ENCODE data around the gene TBCD. TPM values are rescaled to one million over a fixed set of nuclear protein-coding genes. Genes with fewer than 3 reads are reported as not detected.

The TBCD gene
- total RNA-seq, 1 donor from 2014 or later: 122 TPM

GRCh38 chr17:82865774-82866395 lies 114.0 kb downstream of the TBCD start:
- Mint-ChIP-seq H3K27me3 (no peaks in the 10 kb centered on the region), H3K27ac (peak overlapping the region; percentile 56), H3K4me1 (peaks cover 64% of the 10 kb centered on the region), H3K9me3 (no peaks in the 10 kb centered on the region), H3K36me3 (ENCODE audit: low read depth) (peaks cover 29% of the 10 kb centered on the region), H3K4me3 (peak overlapping the region; percentile 66)
- no peak for DNase-seq
- intact Hi-C loops (cut with micrococcal nuclease): loop anchor here (2.0 to 10.0 kb wide), 2 partner anchors 19 to 81 kb away; no protein-coding TSS in a partner anchor

- DNase-seq: no peak
- Mint-ChIP-seq H3K4me3 (no peak overlapping the region), H3K27me3 (no peaks in the 10 kb centered on the region), H3K4me1 (peaks cover 62% of the 10 kb centered on the region), H3K9me3 (no peaks in the 10 kb centered on the region), H3K27ac (peak overlapping the region; percentile 53), H3K36me3 (ENCODE audit: low read depth) (peaks cover 28% of the 10 kb centered on the region)
- intact Hi-C loops (cut with micrococcal nuclease): loop anchor here (10.0 kb wide), 1 partner anchor 82 kb away; no protein-coding TSS in a partner anchor
Measured at GRCh38 chr17:82866590-82867191, 114.8 kb downstream of the TBCD start.

- Mint-ChIP-seq H3K36me3 (ENCODE audit: low read depth) (peaks cover 30% of the 10 kb centered on the region), H3K27ac (no peak overlapping the region), H3K4me1 (peaks cover 57% of the 10 kb centered on the region), H3K27me3 (no peaks in the 10 kb centered on the region), H3K4me3 (no peak overlapping the region), H3K9me3 (no peaks in the 10 kb centered on the region)
- intact Hi-C loops (cut with micrococcal nuclease): loop anchor here (10.0 kb wide), 1 partner anchor 83 kb away; no protein-coding TSS in a partner anchor
- no peak for DNase-seq
Measured at GRCh38 chr17:82867763-82868325, 116.0 kb downstream of the TBCD start.

GRCh38 chr17:82868715-82869131 lies 116.9 kb downstream of the TBCD start:
- intact Hi-C loops (cut with micrococcal nuclease): loop anchor here (10.0 kb wide), 1 partner anchor 84 kb away; no protein-coding TSS in a partner anchor
- no peak for DNase-seq

GRCh38 chr17:82869536-82869935 lies 117.7 kb downstream of the TBCD start:
- no peak overlapping the region for H3K4me3 Mint-ChIP-seq
- peaks cover 35% of the 10 kb centered on the region for H3K36me3 Mint-ChIP-seq (ENCODE audit: low read depth)
- H3K9me3 Mint-ChIP-seq: no peaks in the 10 kb centered on the region
- intact Hi-C loops (cut with micrococcal nuclease): loop anchor here (10.0 kb wide), 1 partner anchor 85 kb away; no protein-coding TSS in a partner anchor
- no peak for DNase-seq
- peak overlapping the region; percentile 62 for H3K27ac Mint-ChIP-seq
- peaks cover 42% of the 10 kb centered on the region for H3K4me1 Mint-ChIP-seq
- H3K27me3 Mint-ChIP-seq: no peaks in the 10 kb centered on the region

More at GRCh38 chr17:82868715-82869131, 116.9 kb downstream of the TBCD start:
- Mint-ChIP-seq H3K36me3 (ENCODE audit: low read depth) (peaks cover 32% of the 10 kb centered on the region), H3K27ac (peak overlapping the region; percentile 29), H3K9me3 (no peaks in the 10 kb centered on the region), H3K27me3 (no peaks in the 10 kb centered on the region), H3K4me3 (no peak overlapping the region), H3K4me1 (peaks cover 50% of the 10 kb centered on the region)

GRCh38 chr17:82870091-82870491 lies 118.2 kb downstream of the TBCD start:
- H3K27ac Mint-ChIP-seq: peak overlapping the region; percentile 62
- no peaks in the 10 kb centered on the region for H3K27me3 Mint-ChIP-seq
- peaks cover 35% of the 10 kb centered on the region for H3K36me3 Mint-ChIP-seq (ENCODE audit: low read depth)
- H3K4me3 Mint-ChIP-seq: no peak overlapping the region
- intact Hi-C loops (cut with micrococcal nuclease): no loop called here
- no peaks in the 10 kb centered on the region for H3K9me3 Mint-ChIP-seq
- peaks cover 44% of the 10 kb centered on the region for H3K4me1 Mint-ChIP-seq
- no peak for DNase-seq

- intact Hi-C loops (cut with micrococcal nuclease): no loop called here
- Mint-ChIP-seq H3K27ac (no peak overlapping the region), H3K27me3 (no peaks in the 10 kb centered on the region), H3K4me3 (no peak overlapping the region), H3K36me3 (ENCODE audit: low read depth) (peaks cover 35% of the 10 kb centered on the region), H3K4me1 (peaks cover 41% of the 10 kb centered on the region), H3K9me3 (no peaks in the 10 kb centered on the region)
- DNase-seq: no peak
Measured at GRCh38 chr17:82870541-82870940, 118.7 kb downstream of the TBCD start.

- Mint-ChIP-seq H3K36me3 (ENCODE audit: low read depth) (peaks cover 37% of the 10 kb centered on the region), H3K27me3 (no peaks in the 10 kb centered on the region), H3K4me1 (peaks cover 38% of the 10 kb centered on the region), H3K4me3 (peak overlapping the region; percentile 15), H3K27ac (peak overlapping the region; percentile 65), H3K9me3 (no peaks in the 10 kb centered on the region)
- DNase-seq: no peak
- intact Hi-C loops (cut with micrococcal nuclease): no loop called here
Measured at GRCh38 chr17:82871056-82871775, 119.4 kb downstream of the TBCD start.

- intact Hi-C loops (cut with micrococcal nuclease): no loop called here
- no peak for DNase-seq
- no peak overlapping the region for H3K27ac Mint-ChIP-seq
- H3K4me3 Mint-ChIP-seq: no peak overlapping the region
- H3K36me3 Mint-ChIP-seq (ENCODE audit: low read depth): peaks cover 37% of the 10 kb centered on the region
- H3K27me3 Mint-ChIP-seq: no peaks in the 10 kb centered on the region
- H3K9me3 Mint-ChIP-seq: no peaks in the 10 kb centered on the region
- peaks cover 42% of the 10 kb centered on the region for H3K4me1 Mint-ChIP-seq
Measured at GRCh38 chr17:82871776-82872561, 120.1 kb downstream of the TBCD start.

- H3K4me1 Mint-ChIP-seq: peaks cover 42% of the 10 kb centered on the region
- no peaks in the 10 kb centered on the region for H3K9me3 Mint-ChIP-seq
- intact Hi-C loops (cut with micrococcal nuclease): no loop called here
- no peak overlapping the region for H3K4me3 Mint-ChIP-seq
- no peaks in the 10 kb centered on the region for H3K27me3 Mint-ChIP-seq
- no peak overlapping the region for H3K27ac Mint-ChIP-seq
- peaks cover 35% of the 10 kb centered on the region for H3K36me3 Mint-ChIP-seq (ENCODE audit: low read depth)
- DNase-seq: no peak
Measured at GRCh38 chr17:82872591-82873520, 121.0 kb downstream of the TBCD start.

- peaks cover 38% of the 10 kb centered on the region for H3K36me3 Mint-ChIP-seq (ENCODE audit: low read depth)
- H3K4me1 Mint-ChIP-seq: peaks cover 45% of the 10 kb centered on the region
- H3K4me3 Mint-ChIP-seq: no peak overlapping the region
- intact Hi-C loops (cut with micrococcal nuclease): no loop called here
- no peak overlapping the region for H3K27ac Mint-ChIP-seq
- no peaks in the 10 kb centered on the region for H3K9me3 Mint-ChIP-seq
- no peak for DNase-seq
- H3K27me3 Mint-ChIP-seq: no peaks in the 10 kb centered on the region
Measured at GRCh38 chr17:82873521-82873920, 121.7 kb downstream of the TBCD start.

- intact Hi-C loops (cut with micrococcal nuclease): no loop called here
- Mint-ChIP-seq H3K4me1 (peaks cover 49% of the 10 kb centered on the region), H3K27ac (no peak overlapping the region), H3K27me3 (no peaks in the 10 kb centered on the region), H3K36me3 (ENCODE audit: low read depth) (peaks cover 41% of the 10 kb centered on the region), H3K9me3 (no peaks in the 10 kb centered on the region), H3K4me3 (no peak overlapping the region)
- no peak for DNase-seq
Measured at GRCh38 chr17:82874011-82874835, 122.4 kb downstream of the TBCD start.
